PC-9 (cell line): ENCODE measurements around the gene PIGZ. TPM values are rescaled to one million over a fixed set of nuclear protein-coding genes. Genes with fewer than 3 reads are reported as not detected.

ENCODE experiments used
- BruUV-seq: library from RNA; stranded (reverse); fragments of 400-500 nt; replicated peaks from 2 replicates; lab custom pipeline; 2021; lab: Mats Ljungman, UMichigan
- CTCF ChIA-PET: fragments of 300-600 bp; sonication (Branson Sonifier 250); formaldehyde crosslinking; loops from one replicate; lab custom pipeline; 2022; ENCODE audit warnings: antibody characterized with exemption; lab: Charles Lee
- POLR2A ChIA-PET: fragments of 300-600 bp; sonication (Branson Sonifier 250); formaldehyde crosslinking; loops from one replicate; lab custom pipeline; 2022; ENCODE audit warnings: antibody characterized with exemption; ENCODE audit not compliant: unreplicated experiment; lab: Charles Lee
- DNase-seq, 2 experiments: peaks; one replicate each; pipeline versions ENCODE4 v3.0.0 to v3.0.0-alpha.2; 2015 to 2022; ENCODE audit warnings: mixed read lengths in 1 of 2
- H2AFZ ChIP-seq: fragments of 200-600 bp; sonication (generic); 2 replicates; pipeline ENCODE4 v1.8.1; 2017; ENCODE audit warnings: antibody characterized with exemption
- H3F3A ChIP-seq: fragments of 200-600 bp; sonication (generic); 2 replicates; pipeline ENCODE4 v1.8.1; 2017; ENCODE audit warnings: antibody characterized with exemption, mild to moderate bottlenecking, low read depth; ENCODE audit not compliant: insufficient read depth
- H3K27ac ChIP-seq: fragments of 200-600 bp; sonication (generic); 2 replicates; pipeline ENCODE4 v1.6.1; 2016; ENCODE audit warnings: mixed run types
- H3K27me3 ChIP-seq: fragments of 200-600 bp; sonication (generic); 2 replicates; pipeline ENCODE4 v1.6.1; 2016; ENCODE audit warnings: low read depth, mixed run types; ENCODE audit not compliant: insufficient read depth
- H3K36me3 ChIP-seq: fragments of 200-600 bp; sonication (generic); 2 replicates; pipeline ENCODE4 v1.6.1; 2016; ENCODE audit warnings: low read depth, mixed run types
- H3K4me1 ChIP-seq: fragments of 200-600 bp; sonication (generic); replicated peaks from 2 replicates; pipeline ENCODE4 v1.6.1; 2016; ENCODE audit warnings: mixed run types; ENCODE audit not compliant: insufficient read depth
- H3K4me2 ChIP-seq: fragments of 200-600 bp; sonication (generic); 2 replicates; pipeline ENCODE4 v1.6.1; 2017; ENCODE audit warnings: mixed run types
- H3K4me3 ChIP-seq: fragments of 200-600 bp; sonication (generic); 2 replicates; pipeline ENCODE4 v1.6.1; 2016; ENCODE audit warnings: mixed run types
- H3K79me2 ChIP-seq: fragments of 200-600 bp; sonication (generic); 2 replicates; pipeline ENCODE4 v1.6.1; 2017; ENCODE audit warnings: low read depth, mixed run types
- H3K9me2 ChIP-seq: fragments of 200-600 bp; sonication (generic); 2 replicates; pipeline ENCODE4 v1.8.1; 2017; ENCODE audit warnings: mild to moderate bottlenecking; ENCODE audit not compliant: insufficient read depth
- H3K9me3 ChIP-seq: fragments of 200-600 bp; sonication (generic); 2 replicates; pipeline ENCODE4 v1.8.1; 2016; ENCODE audit warnings: low read depth; ENCODE audit not compliant: insufficient read depth
- H4K20me1 ChIP-seq: fragments of 200-600 bp; sonication (generic); 2 replicates; pipeline ENCODE4 v1.8.1; 2017; ENCODE audit not compliant: insufficient read depth
- CTCF ChIP-seq: fragments of 200-600 bp; sonication (generic); conservative IDR thresholded peaks from 2 replicates; pipeline ENCODE4 v1.6.1; 2017; ENCODE audit warnings: mixed run types, antibody characterized with exemption, mild to moderate bottlenecking, moderate library complexity
- EZH2 ChIP-seq: fragments of 200-600 bp; sonication (generic); IDR thresholded peaks from 2 replicates; pipeline ENCODE4 v1.8.0; 2017; ENCODE audit warnings: antibody characterized with exemption, low read depth
- intact Hi-C: fragments of 100-400 bp; cut with micrococcal nuclease; formaldehyde crosslinking; loops from one replicate; pipeline ENCODE4 v1.10.0; 2022; ENCODE audit not compliant: unreplicated experiment
- total RNA-seq: library from RNA; stranded (reverse); gene quantifications from 2 replicates; pipeline ENCODE4 v1.2.3, GENCODE V29; 2021

The PIGZ gene
- total RNA-seq, 1 experiment from 2014 or later = 2.1 TPM

- H3K4me3 ChIP-seq = no peak overlapping the region
- ChIA-PET POLR2A (interaction anchor here (0.5 kb wide), 1 partner anchor 41 kb away, joined by 3 read pairs; no protein-coding TSS in a partner anchor), CTCF (interaction anchor here (0.5 kb wide), 1 partner anchor 438 kb away, joined by 3 read pairs; no protein-coding TSS in a partner anchor)
- 0 out of 2 replicates have a peak, but pooled peaks cover under 1% of the 10 kb centered on the region for H3F3A ChIP-seq
- no peak for TF ChIP-seq EZH2
- no peak for TF ChIP-seq CTCF
- no TSS peak for BruUV-seq
- no peak for DNase-seq
- no peaks in the 10 kb centered on the region for H3K79me2 ChIP-seq
- H3K9me2 ChIP-seq = no peaks in the 10 kb centered on the region
- H3K4me1 ChIP-seq = no peaks in the 10 kb centered on the region
- peaks cover 14% of the 10 kb centered on the region for H3K27me3 ChIP-seq
- H3K27ac ChIP-seq = no peak overlapping the region
- H3K4me2 ChIP-seq = no peak overlapping the region
- H3K9me3 ChIP-seq = no peaks in the 10 kb centered on the region
- no peaks in the 10 kb centered on the region for H3K36me3 ChIP-seq
- H2AFZ ChIP-seq = no peak overlapping the region
- H4K20me1 ChIP-seq = no peaks in the 10 kb centered on the region
- intact Hi-C loops = no loop called here
These were observed 2.8 kb downstream of the PIGZ start for GRCh38 chr3:196965804-196966173.

- CTCF ChIA-PET = interaction anchor here (0.5 kb wide), 1 partner anchor 438 kb away, joined by 3 read pairs; no protein-coding TSS in a partner anchor
- Histone ChIP-seq H3K79me2 (no peaks in the 10 kb centered on the region), H3F3A (no peaks in the 10 kb centered on the region), H2AFZ (no peak overlapping the region), H3K36me3 (no peaks in the 10 kb centered on the region), H3K9me3 (no peaks in the 10 kb centered on the region), H3K9me2 (no peaks in the 10 kb centered on the region), H3K27me3 (peaks cover 9% of the 10 kb centered on the region), H3K4me2 (no peak overlapping the region), H4K20me1 (no peaks in the 10 kb centered on the region), H3K4me3 (no peak overlapping the region), H3K4me1 (no peaks in the 10 kb centered on the region), H3K27ac (no peak overlapping the region)
- TF ChIP-seq EZH2 (no peak), CTCF (no peak)
- intact Hi-C loops = no loop called here
- no TSS peak for BruUV-seq
- no peak for DNase-seq
- POLR2A ChIA-PET = interaction anchor here (0.5 kb wide), 1 partner anchor 42 kb away, joined by 3 read pairs; no protein-coding TSS in a partner anchor
These were observed 3.4 kb downstream of the PIGZ start for GRCh38 chr3:196965112-196965803.

DNA sequence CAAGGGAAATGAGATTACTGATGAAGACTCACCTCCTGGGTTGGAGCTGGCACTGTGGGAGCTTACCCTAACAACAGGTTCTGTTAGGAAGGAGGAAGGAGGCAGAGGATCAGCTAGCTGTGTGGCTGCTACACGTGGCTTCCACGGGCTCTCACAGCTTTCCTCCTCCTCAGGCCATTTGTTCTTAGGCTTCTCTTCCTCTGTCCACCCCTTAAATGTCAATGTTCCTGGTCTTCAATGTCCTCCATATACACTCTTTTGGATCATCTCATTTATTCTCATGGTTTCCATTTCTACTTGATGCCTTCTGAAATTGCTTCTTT is 5.0 kb downstream of the PIGZ start:
- no peak for DNase-seq
- Histone ChIP-seq H3K79me2 (no peaks in the 10 kb centered on the region), H3K36me3 (no peaks in the 10 kb centered on the region), H3K27ac (no peak overlapping the region), H3K4me1 (no peaks in the 10 kb centered on the region), H4K20me1 (no peaks in the 10 kb centered on the region), H3K4me2 (no peak overlapping the region), H3K27me3 (peaks cover 6% of the 10 kb centered on the region), H3K4me3 (no peak overlapping the region), H3K9me2 (no peaks in the 10 kb centered on the region), H3F3A (no peaks in the 10 kb centered on the region), H3K9me3 (no peaks in the 10 kb centered on the region), H2AFZ (no peak overlapping the region)
- CTCF ChIA-PET = no interaction called here
- intact Hi-C loops = no loop called here
- BruUV-seq = no TSS peak
- TF ChIP-seq CTCF = no peak
- TF ChIP-seq EZH2 = no peak
- POLR2A ChIA-PET = no interaction called here
